D721Med (cell line): ENCODE measurements around the gene PPP1R14C.

Experiments used
- DNase-seq: peaks from one replicate; pipeline ENCODE4 v3.0.0; 2011; ENCODE audit warnings: low spot score; ENCODE audit not compliant: insufficient read length
- FAIRE-seq: peaks from 2 replicates; lab custom pipeline; 2011; peaks lifted over from hg19 to GRCh38; lab: Jason Lieb, UNC
- CTCF ChIP-seq: IDR thresholded peaks from 2 replicates; pipeline ENCODE4 v1.5.1; 2012; ENCODE audit warnings: mild to moderate bottlenecking, control low read depth; ENCODE audit not compliant: insufficient read depth; ENCODE audit errors: missing control alignments

PPP1R14C gene

GRCh38 chr6:150296890-150297289 is 154.0 kb downstream of the PPP1R14C start:
- FAIRE-seq (no peak), DNase-seq (no peak)
- no peak for TF ChIP-seq CTCF

GRCh38 chr6:150297327-150298029 is 154.6 kb downstream of the PPP1R14C start:
- FAIRE-seq (no peak), DNase-seq (no peak)

GRCh38 chr6:150298030-150298380 is 155.2 kb downstream of the PPP1R14C start:
- no peak for DNase-seq
- no peak for FAIRE-seq
- no peak for TF ChIP-seq CTCF

More at GRCh38 chr6:150297327-150298029, 154.6 kb downstream of the PPP1R14C start:
- no peak for TF ChIP-seq CTCF

GRCh38 chr6:150298676-150299075 is 155.8 kb downstream of the PPP1R14C start:
- DNase-seq = no peak
- FAIRE-seq = no peak
- no peak for TF ChIP-seq CTCF
